Astrocyte (in vitro differentiated cells and primary cell): ENCODE results near the gene IQCB1.

Experiments
- EZH2 ChIP-seq: IDR thresholded peaks from 2 replicates; pipeline ENCODE4 v1.6.1; 2012; ENCODE audit warnings: mild to moderate bottlenecking, low read length, inconsistent platforms; ENCODE audit not compliant: insufficient read depth
- TF ChIP-seq, protein P1 (sequence below): IDR thresholded peaks from 2 replicates; pipeline ENCODE4 v1.5.1; 2011; ENCODE audit warnings: low read depth, mild to moderate bottlenecking, inconsistent platforms, low read length, moderate library complexity; ENCODE audit not compliant: insufficient read depth

- TF ChIP-seq, protein P1, sequence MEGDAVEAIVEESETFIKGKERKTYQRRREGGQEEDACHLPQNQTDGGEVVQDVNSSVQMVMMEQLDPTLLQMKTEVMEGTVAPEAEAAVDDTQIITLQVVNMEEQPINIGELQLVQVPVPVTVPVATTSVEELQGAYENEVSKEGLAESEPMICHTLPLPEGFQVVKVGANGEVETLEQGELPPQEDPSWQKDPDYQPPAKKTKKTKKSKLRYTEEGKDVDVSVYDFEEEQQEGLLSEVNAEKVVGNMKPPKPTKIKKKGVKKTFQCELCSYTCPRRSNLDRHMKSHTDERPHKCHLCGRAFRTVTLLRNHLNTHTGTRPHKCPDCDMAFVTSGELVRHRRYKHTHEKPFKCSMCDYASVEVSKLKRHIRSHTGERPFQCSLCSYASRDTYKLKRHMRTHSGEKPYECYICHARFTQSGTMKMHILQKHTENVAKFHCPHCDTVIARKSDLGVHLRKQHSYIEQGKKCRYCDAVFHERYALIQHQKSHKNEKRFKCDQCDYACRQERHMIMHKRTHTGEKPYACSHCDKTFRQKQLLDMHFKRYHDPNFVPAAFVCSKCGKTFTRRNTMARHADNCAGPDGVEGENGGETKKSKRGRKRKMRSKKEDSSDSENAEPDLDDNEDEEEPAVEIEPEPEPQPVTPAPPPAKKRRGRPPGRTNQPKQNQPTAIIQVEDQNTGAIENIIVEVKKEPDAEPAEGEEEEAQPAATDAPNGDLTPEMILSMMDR = no peak
- no peak for TF ChIP-seq EZH2
Measured at GRCh38 chr3:121796970-121797369, 37.9 kb downstream of the IQCB1 start.
